ENCODE data around the gene CCDC183.
"Not testable (repeated sequence)": the region's sequence is repeated elsewhere in the genome, so short reads cannot be mapped to it uniquely, and the experiment has no call there.

The CCDC183 gene

GRCh38 chr9:136760834-136761544, 35.1 kb upstream of the CCDC183 start:
- DNase-seq = peak; percentile 76

- no peak for DNase-seq
Measured at GRCh38 chr9:136761545-136761981, 34.6 kb upstream of the CCDC183 start.

DNA sequence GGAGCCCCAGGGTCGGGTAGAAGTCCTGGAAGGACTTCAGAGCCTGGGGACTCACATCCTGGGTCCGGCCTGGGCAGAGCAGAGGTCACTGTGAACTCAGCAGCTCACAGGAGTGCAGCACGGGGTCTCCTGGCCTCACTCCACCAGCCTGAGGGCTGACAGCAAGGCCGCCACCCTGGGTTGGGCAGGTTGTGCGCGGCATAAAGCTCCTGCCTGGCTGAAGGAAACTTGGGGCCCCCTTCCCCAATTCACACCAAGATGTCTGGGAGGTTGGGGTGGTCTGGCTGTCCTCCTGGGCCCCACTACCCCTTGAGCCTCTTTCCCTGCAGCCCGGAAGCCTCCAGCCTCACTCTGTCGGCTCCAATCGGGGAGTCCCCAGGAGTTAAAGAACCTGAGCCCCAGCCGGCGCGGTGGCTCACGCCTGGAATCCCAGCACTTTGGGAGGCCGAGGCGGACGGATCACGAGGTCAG, 33.9 kb upstream of the CCDC183 start:
- no peak for DNase-seq

GRCh38 chr9:136762915-136763648, 33.1 kb upstream of the CCDC183 start:
- DNase-seq = peak; percentile 34

DNA sequence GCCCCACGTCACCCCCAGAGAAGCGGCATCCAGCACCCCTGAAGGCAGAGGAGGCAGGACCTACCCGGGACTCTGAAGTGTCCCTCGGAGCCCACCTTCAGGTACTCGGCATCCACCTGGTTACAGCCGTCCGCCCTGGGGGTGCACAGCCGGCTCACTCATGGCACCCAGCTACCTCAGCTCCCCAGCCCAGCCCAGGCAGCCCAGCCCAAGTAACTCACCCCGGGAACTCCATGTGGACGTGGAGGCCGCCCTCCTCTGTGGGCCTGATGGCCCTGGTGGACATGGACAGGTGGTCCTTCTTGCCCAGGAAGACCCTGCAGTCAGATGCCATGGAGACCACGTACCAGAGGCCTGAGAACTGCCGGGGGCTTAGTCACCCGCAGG, 32.5 kb upstream of the CCDC183 start:
- no peak for DNase-seq

DNA sequence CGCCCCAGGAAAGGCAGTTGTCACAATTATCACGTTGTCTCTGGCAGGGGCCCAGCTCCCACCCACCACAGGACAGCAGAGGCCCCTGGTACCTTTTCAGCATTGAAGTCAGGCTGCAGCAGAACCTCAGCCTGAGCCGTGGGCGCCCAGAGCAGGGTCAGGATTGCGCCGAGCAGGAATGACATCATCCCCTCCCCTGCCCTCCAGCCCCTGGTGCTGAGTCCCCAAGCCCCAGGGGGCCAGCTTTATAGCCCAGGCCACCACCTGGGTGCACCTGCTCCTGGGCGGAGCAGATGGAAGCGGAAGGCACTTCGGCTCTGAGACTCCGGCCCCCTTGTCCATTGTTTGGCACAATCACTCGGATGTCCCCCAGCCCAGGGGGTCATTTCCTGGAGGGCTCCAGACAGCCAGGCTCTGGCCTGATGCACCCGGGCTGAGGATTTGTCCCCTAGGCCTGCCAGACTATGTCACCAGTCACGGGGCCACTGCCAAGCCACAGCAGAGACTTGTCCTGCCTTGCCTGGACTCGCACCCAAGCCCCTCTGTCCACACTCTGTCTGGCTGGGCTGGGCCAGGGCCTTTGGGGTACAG, 31.7 kb upstream of the CCDC183 start, which contains the start of gene LCN15:
TSS of gene LCN15 (minus strand) at position 218 of the 591 bp plus-strand sequence. CDS start at position 188, 30 bp downstream.
- no peak for DNase-seq

DNA sequence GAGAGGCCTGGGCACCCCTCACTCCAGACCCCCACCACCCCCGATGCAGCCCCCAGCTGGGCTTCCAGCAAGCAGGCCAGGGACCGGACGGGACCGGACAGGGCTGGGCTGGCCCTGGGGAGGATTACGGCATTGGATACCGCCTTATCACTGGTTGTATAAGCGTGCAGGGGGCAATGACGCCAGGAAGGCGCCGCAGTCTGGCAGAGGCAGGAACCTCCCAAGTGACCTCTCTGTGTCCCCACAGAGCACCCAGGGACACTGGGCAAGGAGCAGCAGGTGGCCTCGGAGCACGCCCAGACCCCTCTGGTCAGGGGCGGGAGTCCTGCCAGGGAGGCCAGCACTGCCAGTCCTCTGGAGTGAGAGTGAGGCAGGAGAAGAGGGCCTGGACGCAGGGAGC, 31.1 kb upstream of the CCDC183 start:
- DNase-seq = no peak

DNA sequence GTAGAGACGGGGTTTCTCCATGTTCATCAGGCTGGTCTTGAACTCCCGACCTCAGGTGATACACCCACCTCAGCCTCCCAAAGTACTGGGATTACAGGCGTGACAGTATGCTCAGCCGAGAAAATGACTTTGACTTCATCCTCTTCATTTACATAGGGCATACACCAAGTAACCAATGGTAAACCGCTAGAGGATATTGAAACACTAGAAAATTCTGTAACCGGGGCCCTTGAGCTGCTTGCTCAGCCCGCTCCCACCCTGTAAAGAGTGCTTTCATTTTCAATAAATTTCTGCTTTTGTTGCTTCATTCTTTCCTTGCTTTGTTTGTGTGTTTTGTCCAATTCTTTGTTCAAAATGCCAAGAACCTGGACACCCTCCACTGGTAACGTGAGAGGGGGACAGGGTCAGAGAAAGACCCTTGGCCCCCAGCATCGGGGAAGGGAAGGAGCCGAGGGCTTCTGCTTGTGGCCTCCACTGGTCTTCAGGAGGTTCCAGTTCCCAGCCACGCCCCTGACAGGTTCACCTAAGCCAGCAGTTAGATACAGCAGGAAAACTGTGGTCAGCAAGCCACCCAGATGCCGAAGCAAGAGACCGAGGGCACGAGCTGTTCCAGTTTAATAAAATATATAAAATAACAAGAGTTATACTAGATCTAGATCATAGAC, 30.3 kb upstream of the CCDC183 start:
- DNase-seq = not testable (repeated sequence)

DNA sequence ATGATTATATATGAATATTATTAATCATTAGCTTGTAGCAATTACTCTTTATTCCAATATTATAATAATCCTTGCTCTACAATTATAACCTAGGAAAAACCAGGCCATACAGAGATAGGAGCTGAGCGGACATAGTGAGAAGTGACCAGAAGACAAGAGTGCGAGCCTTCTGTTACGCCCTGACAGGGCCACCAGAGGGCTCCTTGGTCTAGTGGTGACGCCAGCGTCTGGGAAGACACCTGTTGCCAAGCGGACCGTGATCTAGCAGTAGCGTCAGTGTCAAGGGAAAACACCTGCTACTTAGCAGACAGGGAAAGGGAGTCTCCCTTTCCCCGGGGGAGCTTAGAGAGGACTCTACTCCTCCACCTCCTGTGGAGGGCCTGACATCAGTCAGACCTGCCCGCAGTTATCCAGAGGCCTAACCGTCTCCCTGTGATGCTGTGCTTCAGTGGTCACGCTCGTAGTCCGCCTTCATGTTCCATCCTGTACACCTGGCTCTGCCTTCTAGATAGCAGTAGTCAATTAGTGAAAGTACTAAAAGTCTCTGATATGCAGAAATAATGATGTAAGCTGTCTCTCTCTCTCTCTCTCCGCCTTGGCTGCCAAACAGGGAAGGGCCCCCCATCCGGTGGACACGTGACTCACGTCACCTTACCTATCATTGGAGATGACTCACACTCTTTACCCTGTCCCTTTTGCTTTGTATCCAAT, 29.6 kb upstream of the CCDC183 start:
- DNase-seq = peak; percentile 43

DNA sequence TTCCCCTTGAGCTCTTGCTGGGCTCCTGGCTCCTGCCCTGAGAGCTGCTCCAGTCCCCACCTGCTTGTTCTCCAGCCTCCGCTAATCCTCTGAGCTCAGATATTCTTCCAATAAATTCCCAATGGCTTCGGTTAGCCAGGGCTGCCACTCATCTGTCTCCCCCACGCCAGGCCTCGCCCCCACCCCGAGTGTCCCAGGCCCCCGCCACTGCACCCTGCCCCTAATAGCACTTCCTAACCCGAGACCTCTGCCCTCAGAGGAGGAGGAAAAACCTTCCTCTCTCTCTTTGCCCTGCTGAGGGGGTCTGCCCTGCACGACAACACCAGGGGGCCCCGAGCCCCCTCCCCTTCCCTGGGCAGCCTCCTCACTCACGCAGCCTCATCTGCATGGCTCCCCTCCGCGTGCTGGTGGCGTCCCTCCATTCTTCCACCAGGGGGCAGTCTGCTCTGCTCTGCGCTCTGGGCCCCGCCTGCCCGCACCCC, 26.4 kb upstream of the CCDC183 start:
- DNase-seq = no peak

DNA sequence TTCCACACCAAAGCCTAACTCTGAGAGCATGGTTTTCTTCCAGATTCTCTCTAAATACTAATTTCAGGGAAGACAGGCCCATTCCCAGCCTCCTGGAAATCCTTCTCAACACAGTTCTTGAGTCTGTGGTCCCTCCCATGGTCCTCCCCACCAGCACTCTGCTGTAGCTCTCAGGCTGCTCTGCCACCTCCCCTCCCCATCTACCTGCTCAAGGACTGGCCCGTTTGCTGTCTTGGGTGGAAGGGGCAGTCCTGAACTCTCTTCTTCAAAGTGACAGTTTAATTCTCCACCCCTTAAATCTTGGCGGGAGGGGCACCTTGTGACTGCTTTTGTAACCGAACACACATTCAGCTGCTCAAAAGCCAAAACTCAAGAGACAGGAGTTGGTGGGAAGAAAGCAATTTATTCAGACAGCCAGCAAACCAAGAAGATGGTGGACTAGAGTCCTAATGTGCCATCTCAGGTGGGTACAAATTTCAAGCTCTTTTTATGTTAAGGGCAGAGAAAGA, 24.2 kb upstream of the CCDC183 start:
- no peak for DNase-seq

DNA sequence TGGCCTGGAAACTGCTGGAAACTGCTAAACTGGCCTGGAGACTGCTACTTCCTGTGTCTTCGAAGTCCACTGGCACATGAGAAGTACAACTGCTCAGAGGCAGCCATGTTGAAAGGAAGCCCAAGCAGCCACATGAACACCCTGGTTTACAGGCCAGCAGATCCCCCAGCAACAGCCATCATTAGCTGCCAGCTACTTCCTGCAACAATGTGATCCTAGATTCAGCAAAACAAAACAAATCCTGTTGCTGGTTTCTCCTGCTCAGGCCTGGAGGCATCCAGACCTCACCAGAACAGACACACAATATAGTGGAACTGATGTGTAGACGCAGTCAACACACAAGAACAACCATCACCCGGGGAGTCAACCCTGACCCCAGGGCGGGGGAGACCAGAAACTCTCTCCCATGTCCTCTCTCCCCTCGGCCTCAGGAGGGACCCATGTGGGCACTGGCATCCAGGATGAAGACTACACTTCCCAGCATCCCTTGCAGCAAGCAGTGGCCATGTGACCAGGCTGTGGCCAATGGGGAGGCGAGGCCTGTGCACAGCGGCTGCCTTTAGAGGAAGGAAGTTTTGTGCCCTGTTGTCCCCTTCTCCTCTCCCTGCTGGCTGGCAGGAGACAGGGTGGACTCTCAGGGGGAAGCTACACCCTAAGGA, 22.6 kb upstream of the CCDC183 start:
- DNase-seq = peak; percentile 26

- DNase-seq = no peak
Measured at GRCh38 chr9:136774416-136775045, 21.6 kb upstream of the CCDC183 start.

GRCh38 chr9:136775191-136775590, 20.9 kb upstream of the CCDC183 start:
- DNase-seq = no peak

- no peak for DNase-seq
Measured at GRCh38 chr9:136776947-136777346, 19.2 kb upstream of the CCDC183 start.

GRCh38 chr9:136777359-136777758, 18.8 kb upstream of the CCDC183 start:
- no peak for DNase-seq

- no peak for DNase-seq
Measured at GRCh38 chr9:136779808-136780207, 16.3 kb upstream of the CCDC183 start.

GRCh38 chr9:136782452-136782851, 13.7 kb upstream of the CCDC183 start:
- no peak for DNase-seq

GRCh38 chr9:136784249-136784996, 11.7 kb upstream of the CCDC183 start:
- peak; percentile 39 for DNase-seq

GRCh38 chr9:136784997-136785361, 11.2 kb upstream of the CCDC183 start:
- DNase-seq = no peak
